SK-N-SH treated with all-trans-retinoic acid at 6 μM for 48 hours (cell line): ENCODE results near the gene SERTAD1.

Experiments
- ARNTL ChIP-seq: fragments of 450-650 bp; formaldehyde crosslinking; IDR thresholded peaks from 2 replicates; pipeline ENCODE4 v1.5.0; 2020; ENCODE audit warnings: low read depth, mild to moderate bottlenecking, moderate library complexity, borderline replicate concordance
- BACH2 ChIP-seq: fragments of 250-450 bp; sonication (Bioruptor Pico); IDR thresholded peaks from 2 replicates; pipeline ENCODE4 v1.9.0; 2021; ENCODE audit warnings: mild to moderate bottlenecking, borderline replicate concordance
- CSDC2 ChIP-seq: fragments of 250-450 bp; sonication (Bioruptor Pico); IDR thresholded peaks from 2 replicates; pipeline ENCODE4 v1.5.0; 2020; ENCODE audit warnings: mild to moderate bottlenecking, moderate library complexity
- ISL1 ChIP-seq: fragments of 250-450 bp; sonication (Bioruptor Pico); IDR thresholded peaks from 2 replicates; pipeline ENCODE4 v2.1.2; 2022; ENCODE audit warnings: mild to moderate bottlenecking, moderate library complexity
- OSR1 ChIP-seq: fragments of 250-450 bp; sonication (Bioruptor Pico); IDR thresholded peaks from 2 replicates; pipeline ENCODE4 v1.8.0; 2022; ENCODE audit warnings: moderate library complexity, mild to moderate bottlenecking, inconsistent platforms
- RARB ChIP-seq: fragments of 250-450 bp; sonication (Bioruptor Pico); IDR thresholded peaks from 2 replicates; pipeline ENCODE4 v1.8.0; 2021; ENCODE audit warnings: mild to moderate bottlenecking, moderate library complexity
- SNAI2 ChIP-seq: fragments of 250-450 bp; sonication (Bioruptor Pico); IDR thresholded peaks from 2 replicates; pipeline ENCODE4 v1.5.0; 2020; ENCODE audit warnings: mild to moderate bottlenecking, moderate library complexity
- ZC3H10 ChIP-seq: fragments of 250-450 bp; sonication (Bioruptor Pico); IDR thresholded peaks from 2 replicates; pipeline ENCODE4 v1.5.1; 2021; ENCODE audit warnings: mild to moderate bottlenecking, moderate library complexity
- ZFP3 ChIP-seq: fragments of 250-450 bp; sonication (Bioruptor Pico); IDR thresholded peaks from 2 replicates; pipeline ENCODE4 v1.5.0; 2020; ENCODE audit warnings: mild to moderate bottlenecking, moderate library complexity
- ZNF565 ChIP-seq: fragments of 450-650 bp; formaldehyde crosslinking; conservative IDR thresholded peaks from 2 replicates; pipeline ENCODE4 v1.5.0; 2020; ENCODE audit warnings: low read depth, mild to moderate bottlenecking, moderate library complexity
- TF ChIP-seq, protein P1 (sequence below): fragments of 250-450 bp; sonication (Bioruptor Pico); IDR thresholded peaks from 2 replicates; pipeline ENCODE4 v1.8.0; 2020; ENCODE audit warnings: mild to moderate bottlenecking, moderate library complexity, borderline replicate concordance
- TF ChIP-seq, protein P2 (sequence below): fragments of 250-450 bp; sonication (Bioruptor Pico); IDR thresholded peaks from 2 replicates; pipeline ENCODE4 v1.8.0; 2021; ENCODE audit warnings: low read depth, mild to moderate bottlenecking, moderate library complexity, borderline replicate concordance

DNA sequence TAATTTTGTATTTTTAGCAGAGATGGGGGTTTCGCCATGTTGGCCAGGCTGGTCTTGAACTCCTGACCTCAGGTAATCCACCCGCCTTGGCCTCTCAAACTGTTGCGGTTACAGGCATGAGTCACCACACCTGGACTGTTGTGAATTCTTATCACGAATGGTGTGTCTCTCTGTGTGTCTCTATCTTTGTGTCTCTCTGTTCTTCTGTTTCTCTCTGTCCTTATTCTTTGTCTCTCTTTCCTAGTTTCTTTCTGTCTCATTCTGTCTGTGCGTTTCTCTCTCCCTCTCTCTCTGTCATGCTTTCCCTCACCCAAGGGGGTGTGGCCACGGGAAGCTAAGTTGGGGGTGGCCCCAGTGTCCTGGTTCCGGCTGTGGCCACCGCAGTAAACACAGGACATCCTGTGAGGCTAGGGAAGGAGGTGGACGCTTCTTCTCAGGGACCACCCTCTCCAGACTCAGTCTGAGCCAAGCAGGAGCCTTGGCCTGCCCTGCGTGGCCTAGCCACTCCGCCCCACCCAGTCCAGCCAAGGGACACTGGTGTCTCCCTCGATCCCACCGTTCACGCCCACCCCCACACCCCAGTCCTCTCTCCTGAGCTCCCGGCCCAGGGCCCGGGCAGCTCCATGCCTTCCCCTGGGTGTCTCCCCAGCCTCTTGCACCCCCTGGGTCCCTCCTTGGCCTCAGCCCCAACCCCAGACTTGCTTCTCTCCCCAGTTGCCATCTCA lies 8.7 kb downstream of the SERTAD1 start:
- TF ChIP-seq ISL1 (CRISPR knock-in tag), result no peak
- TF ChIP-seq OSR1 (CRISPR knock-in tag), result no peak
- no peak for TF ChIP-seq ZNF565 (CRISPR knock-in tag)
- no peak for TF ChIP-seq CSDC2
- TF ChIP-seq ARNTL, result no peak
- no peak for TF ChIP-seq ZC3H10
- no peak for TF ChIP-seq RARB (CRISPR knock-in tag)
- no peak for TF ChIP-seq BACH2 (CRISPR knock-in tag)
- TF ChIP-seq, protein P1, sequence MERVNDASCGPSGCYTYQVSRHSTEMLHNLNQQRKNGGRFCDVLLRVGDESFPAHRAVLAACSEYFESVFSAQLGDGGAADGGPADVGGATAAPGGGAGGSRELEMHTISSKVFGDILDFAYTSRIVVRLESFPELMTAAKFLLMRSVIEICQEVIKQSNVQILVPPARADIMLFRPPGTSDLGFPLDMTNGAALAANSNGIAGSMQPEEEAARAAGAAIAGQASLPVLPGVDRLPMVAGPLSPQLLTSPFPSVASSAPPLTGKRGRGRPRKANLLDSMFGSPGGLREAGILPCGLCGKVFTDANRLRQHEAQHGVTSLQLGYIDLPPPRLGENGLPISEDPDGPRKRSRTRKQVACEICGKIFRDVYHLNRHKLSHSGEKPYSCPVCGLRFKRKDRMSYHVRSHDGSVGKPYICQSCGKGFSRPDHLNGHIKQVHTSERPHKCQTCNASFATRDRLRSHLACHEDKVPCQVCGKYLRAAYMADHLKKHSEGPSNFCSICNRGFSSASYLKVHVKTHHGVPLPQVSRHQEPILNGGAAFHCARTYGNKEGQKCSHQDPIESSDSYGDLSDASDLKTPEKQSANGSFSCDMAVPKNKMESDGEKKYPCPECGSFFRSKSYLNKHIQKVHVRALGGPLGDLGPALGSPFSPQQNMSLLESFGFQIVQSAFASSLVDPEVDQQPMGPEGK (CRISPR knock-in tag), result no peak
- TF ChIP-seq ZFP3 (CRISPR knock-in tag), result no peak
- no peak for TF ChIP-seq SNAI2 (CRISPR knock-in tag)
- TF ChIP-seq, protein P2, sequence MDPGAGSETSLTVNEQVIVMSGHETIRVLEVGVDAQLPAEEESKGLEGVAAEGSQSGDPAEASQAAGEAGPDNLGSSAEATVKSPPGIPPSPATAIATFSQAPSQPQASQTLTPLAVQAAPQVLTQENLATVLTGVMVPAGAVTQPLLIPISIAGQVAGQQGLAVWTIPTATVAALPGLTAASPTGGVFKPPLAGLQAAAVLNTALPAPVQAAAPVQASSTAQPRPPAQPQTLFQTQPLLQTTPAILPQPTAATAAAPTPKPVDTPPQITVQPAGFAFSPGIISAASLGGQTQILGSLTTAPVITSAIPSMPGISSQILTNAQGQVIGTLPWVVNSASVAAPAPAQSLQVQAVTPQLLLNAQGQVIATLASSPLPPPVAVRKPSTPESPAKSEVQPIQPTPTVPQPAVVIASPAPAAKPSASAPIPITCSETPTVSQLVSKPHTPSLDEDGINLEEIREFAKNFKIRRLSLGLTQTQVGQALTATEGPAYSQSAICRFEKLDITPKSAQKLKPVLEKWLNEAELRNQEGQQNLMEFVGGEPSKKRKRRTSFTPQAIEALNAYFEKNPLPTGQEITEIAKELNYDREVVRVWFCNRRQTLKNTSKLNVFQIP (CRISPR knock-in tag), result no peak
